NCI-H748 (cell line): ENCODE results near the gene MBOAT1.

Source experiments
- DNase-seq: peaks from one replicate; lab custom pipeline; 2025; ENCODE audit not compliant: unreplicated experiment; lab: John Stamatoyannopoulos, UW

Gene MBOAT1

DNA sequence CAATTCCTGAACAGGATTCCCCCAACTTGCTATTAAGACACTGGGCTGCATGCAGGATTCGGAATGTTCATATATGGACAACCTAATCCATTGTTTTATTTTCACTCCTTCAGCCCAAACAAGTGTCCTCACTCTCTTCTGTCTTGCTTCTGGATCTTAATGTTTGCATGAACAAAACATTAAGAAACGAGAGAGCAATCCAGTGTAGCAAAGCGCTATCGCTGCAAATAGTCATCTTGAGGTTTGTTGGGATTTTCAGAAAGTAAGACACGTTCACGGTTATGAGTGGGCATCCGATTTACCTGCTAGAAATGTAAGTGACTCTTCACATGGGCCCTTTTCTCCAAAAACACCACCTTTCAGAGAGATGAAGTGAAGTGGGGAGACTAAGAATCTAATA is 156.4 kb downstream of the MBOAT1 start:
- no peak for DNase-seq
